HL-60 (cell line): ENCODE results near the gene RAP1A.

Experiments
- GABPA ChIP-seq: IDR thresholded peaks from 2 replicates; pipeline ENCODE4 v1.6.1; 2012; ENCODE audit warnings: low read depth
- POLR2AphosphoS5 ChIP-seq: IDR thresholded peaks from 2 replicates; pipeline ENCODE4 v1.6.1; 2012; ENCODE audit warnings: low read depth
- SPI1 ChIP-seq: IDR thresholded peaks from 2 replicates; pipeline ENCODE4 v1.6.1; 2012; ENCODE audit warnings: low read depth, mild to moderate bottlenecking, borderline replicate concordance
- TF ChIP-seq, protein P1 (sequence below): IDR thresholded peaks from one replicate; pipeline ENCODE4 v1.5.1; 2011; ENCODE audit warnings: low read length, control low read depth, inconsistent platforms; ENCODE audit not compliant: insufficient read depth
- TF ChIP-seq, protein P2 (sequence below): IDR thresholded peaks from 2 replicates; pipeline ENCODE4 v1.6.1; 2012; ENCODE audit warnings: low read depth; ENCODE audit not compliant: insufficient replicate concordance

DNA sequence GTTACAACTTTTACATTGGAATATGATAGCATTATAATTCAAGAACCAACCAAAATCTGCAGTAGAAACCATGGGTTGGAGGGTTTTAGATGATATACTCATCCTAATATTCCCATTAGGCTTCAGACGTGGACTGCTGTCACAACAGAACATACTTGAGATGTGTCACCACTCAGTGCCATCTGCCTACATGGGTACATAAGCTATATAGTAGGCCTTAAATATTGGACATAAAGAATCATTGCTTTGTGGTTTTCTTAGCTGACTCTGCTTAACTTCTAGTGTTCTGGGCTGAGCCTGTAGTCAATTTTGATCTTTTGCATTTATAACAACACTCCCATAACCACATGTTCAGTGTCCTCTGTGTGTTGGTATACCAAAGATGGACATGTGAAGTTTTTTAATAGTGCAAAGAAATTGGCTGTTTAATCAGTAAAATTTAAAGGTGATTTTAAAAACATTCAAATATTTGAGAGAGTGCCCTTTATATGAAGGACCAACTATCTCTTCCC is 14.2 kb downstream of the RAP1A start:
- TF ChIP-seq GABPA: no peak
- TF ChIP-seq POLR2AphosphoS5: no peak
- TF ChIP-seq, protein P1, sequence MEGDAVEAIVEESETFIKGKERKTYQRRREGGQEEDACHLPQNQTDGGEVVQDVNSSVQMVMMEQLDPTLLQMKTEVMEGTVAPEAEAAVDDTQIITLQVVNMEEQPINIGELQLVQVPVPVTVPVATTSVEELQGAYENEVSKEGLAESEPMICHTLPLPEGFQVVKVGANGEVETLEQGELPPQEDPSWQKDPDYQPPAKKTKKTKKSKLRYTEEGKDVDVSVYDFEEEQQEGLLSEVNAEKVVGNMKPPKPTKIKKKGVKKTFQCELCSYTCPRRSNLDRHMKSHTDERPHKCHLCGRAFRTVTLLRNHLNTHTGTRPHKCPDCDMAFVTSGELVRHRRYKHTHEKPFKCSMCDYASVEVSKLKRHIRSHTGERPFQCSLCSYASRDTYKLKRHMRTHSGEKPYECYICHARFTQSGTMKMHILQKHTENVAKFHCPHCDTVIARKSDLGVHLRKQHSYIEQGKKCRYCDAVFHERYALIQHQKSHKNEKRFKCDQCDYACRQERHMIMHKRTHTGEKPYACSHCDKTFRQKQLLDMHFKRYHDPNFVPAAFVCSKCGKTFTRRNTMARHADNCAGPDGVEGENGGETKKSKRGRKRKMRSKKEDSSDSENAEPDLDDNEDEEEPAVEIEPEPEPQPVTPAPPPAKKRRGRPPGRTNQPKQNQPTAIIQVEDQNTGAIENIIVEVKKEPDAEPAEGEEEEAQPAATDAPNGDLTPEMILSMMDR: no peak
- TF ChIP-seq, protein P2, sequence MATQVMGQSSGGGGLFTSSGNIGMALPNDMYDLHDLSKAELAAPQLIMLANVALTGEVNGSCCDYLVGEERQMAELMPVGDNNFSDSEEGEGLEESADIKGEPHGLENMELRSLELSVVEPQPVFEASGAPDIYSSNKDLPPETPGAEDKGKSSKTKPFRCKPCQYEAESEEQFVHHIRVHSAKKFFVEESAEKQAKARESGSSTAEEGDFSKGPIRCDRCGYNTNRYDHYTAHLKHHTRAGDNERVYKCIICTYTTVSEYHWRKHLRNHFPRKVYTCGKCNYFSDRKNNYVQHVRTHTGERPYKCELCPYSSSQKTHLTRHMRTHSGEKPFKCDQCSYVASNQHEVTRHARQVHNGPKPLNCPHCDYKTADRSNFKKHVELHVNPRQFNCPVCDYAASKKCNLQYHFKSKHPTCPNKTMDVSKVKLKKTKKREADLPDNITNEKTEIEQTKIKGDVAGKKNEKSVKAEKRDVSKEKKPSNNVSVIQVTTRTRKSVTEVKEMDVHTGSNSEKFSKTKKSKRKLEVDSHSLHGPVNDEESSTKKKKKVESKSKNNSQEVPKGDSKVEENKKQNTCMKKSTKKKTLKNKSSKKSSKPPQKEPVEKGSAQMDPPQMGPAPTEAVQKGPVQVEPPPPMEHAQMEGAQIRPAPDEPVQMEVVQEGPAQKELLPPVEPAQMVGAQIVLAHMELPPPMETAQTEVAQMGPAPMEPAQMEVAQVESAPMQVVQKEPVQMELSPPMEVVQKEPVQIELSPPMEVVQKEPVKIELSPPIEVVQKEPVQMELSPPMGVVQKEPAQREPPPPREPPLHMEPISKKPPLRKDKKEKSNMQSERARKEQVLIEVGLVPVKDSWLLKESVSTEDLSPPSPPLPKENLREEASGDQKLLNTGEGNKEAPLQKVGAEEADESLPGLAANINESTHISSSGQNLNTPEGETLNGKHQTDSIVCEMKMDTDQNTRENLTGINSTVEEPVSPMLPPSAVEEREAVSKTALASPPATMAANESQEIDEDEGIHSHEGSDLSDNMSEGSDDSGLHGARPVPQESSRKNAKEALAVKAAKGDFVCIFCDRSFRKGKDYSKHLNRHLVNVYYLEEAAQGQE: no peak
- no peak for TF ChIP-seq SPI1
